ENCODE data around the gene PRSS2.

- TF ChIP-seq CTCF (IDR thresholded peaks at IDR 0.05) (no peak), RAD21 (IDR thresholded peaks at IDR 0.05; ENCODE audit: low read length) (no peak), ELF1 (IDR thresholded peaks at IDR 0.05) (no peak), PBX3 (IDR thresholded peaks at IDR 0.05) (no peak), NFIC (IDR thresholded peaks at IDR 0.05; ENCODE audit: borderline replicate concordance) (no peak), JUND (IDR thresholded peaks at IDR 0.05) (no peak), GABPA (IDR thresholded peaks at IDR 0.05; ENCODE audit: low read depth) (no peak), TCF12 (IDR thresholded peaks at IDR 0.05) (no peak), USF2 (IDR thresholded peaks at IDR 0.05; ENCODE audit: borderline replicate concordance, low read depth, low read length) (no peak), FOSL2 (IDR thresholded peaks at IDR 0.05; ENCODE audit: borderline replicate concordance, low read depth) (no peak), EP300 (IDR thresholded peaks at IDR 0.05; ENCODE audit: borderline replicate concordance in 1 of 2, low read depth in 1 of 2, low read length in 1 of 2) (peak in 1 of 2 experiments; percentile 79; a peak in 1 of 4 replicates), POLR2AphosphoS5 (IDR thresholded peaks at IDR 0.05; ENCODE audit: low read depth, low read length) (no peak), SIN3A (IDR thresholded peaks at IDR 0.05; ENCODE audit: borderline replicate concordance, low read depth, low read length) (no peak), MAX (IDR thresholded peaks at IDR 0.05; ENCODE audit: low read depth) (no peak)
These were observed 42.9 kb downstream of the PRSS2 start for GRCh38 chr7:142813699-142814098.
